ENCODE data around the gene MIER1. TPM values are rescaled to one million over a fixed set of nuclear protein-coding genes. Genes with fewer than 3 reads are reported as not detected.

MIER1 gene
- polyA plus RNA-seq, 4 donors, result 13.0 to 36.1 (median 18.3) TPM

GRCh38 chr1:66919063-66919462, 5.7 kb upstream of the MIER1 start:
- 41 to 71% (median 67%) methylated on average over 1 of the region's 1 CpG for WGBS, 3 donors
- no peak for DNase-seq
- Histone ChIP-seq H3K4me3 (ENCODE audit: low read depth in 1 of 3, low read length in 3 of 3) (no peak overlapping the region), H3K27ac (ENCODE audit: low read depth in 1 of 3, low read length in 2 of 3) (no peak overlapping the region), H3K27me3 (ENCODE audit: control insufficient read depth in 3 of 3, insufficient read depth in 3 of 3, low read length in 3 of 3) (no peaks in the 10 kb centered on the region), H3K4me1 (ENCODE audit: control insufficient read depth in 3 of 3, insufficient read depth in 2 of 3, low read depth in 1 of 3, low read length in 2 of 3) (peaks cover 2 to 16% (median 4%) of the 10 kb centered on the region in 3 donors), H3K36me3 (ENCODE audit: control insufficient read depth in 3 of 3, insufficient read depth in 2 of 3, low read depth in 1 of 3, low read length in 3 of 3) (peaks cover 0 to 7% (median 0%) of the 10 kb centered on the region in 3 donors), H3K9me3 (ENCODE audit: control insufficient read depth in 2 of 2, insufficient read depth in 1 of 2, low read depth in 1 of 2, low read length in 1 of 2) (peaks cover 0 to 5% of the 10 kb centered on the region in 2 donors)
- FAIRE-seq, result no peak

GRCh38 chr1:66919828-66920227, 5.0 kb upstream of the MIER1 start:
- H3K27ac ChIP-seq (ENCODE audit: low read depth in 1 of 3, low read length in 2 of 3), result no peak overlapping the region
- H3K36me3 ChIP-seq (ENCODE audit: control insufficient read depth in 3 of 3, insufficient read depth in 2 of 3, low read depth in 1 of 3, low read length in 3 of 3), result peaks cover 0 to 7% (median 0%) of the 10 kb centered on the region in 3 donors
- H3K4me3 ChIP-seq (ENCODE audit: low read depth in 1 of 3, low read length in 3 of 3), result no peak overlapping the region
- H3K4me1 ChIP-seq (ENCODE audit: control insufficient read depth in 3 of 3, insufficient read depth in 2 of 3, low read depth in 1 of 3, low read length in 2 of 3), result peaks cover 2 to 16% (median 4%) of the 10 kb centered on the region in 3 donors
- WGBS, 3 donors, result 87 to 91% (median 87%) methylated on average over 3 of the region's 3 CpGs
- FAIRE-seq, result no peak
- no peak for DNase-seq
- H3K9me3 ChIP-seq (ENCODE audit: control insufficient read depth in 2 of 2, insufficient read depth in 1 of 2, low read depth in 1 of 2, low read length in 1 of 2), result peaks cover 0 to 5% of the 10 kb centered on the region in 2 donors
- no peaks in the 10 kb centered on the region for H3K27me3 ChIP-seq (ENCODE audit: control insufficient read depth in 3 of 3, insufficient read depth in 3 of 3, low read length in 3 of 3)

- H3K27ac ChIP-seq (ENCODE audit: low read depth in 1 of 3, low read length in 2 of 3), result no peak overlapping the region
- no peak overlapping the region for H3K4me3 ChIP-seq (ENCODE audit: low read depth in 1 of 3, low read length in 3 of 3)
- H3K9me3 ChIP-seq (ENCODE audit: control insufficient read depth in 2 of 2, insufficient read depth in 1 of 2, low read depth in 1 of 2, low read length in 1 of 2), result peaks cover 0 to 5% of the 10 kb centered on the region in 2 donors
- DNase-seq (no peak), FAIRE-seq (no peak)
- H3K36me3 ChIP-seq (ENCODE audit: control insufficient read depth in 3 of 3, insufficient read depth in 2 of 3, low read depth in 1 of 3, low read length in 3 of 3), result peaks cover 0 to 7% (median 0%) of the 10 kb centered on the region in 3 donors
- 97 to 99% (median 98%) methylated on average over 2 of the region's 2 CpGs for WGBS, 3 donors
- H3K27me3 ChIP-seq (ENCODE audit: control insufficient read depth in 3 of 3, insufficient read depth in 3 of 3, low read length in 3 of 3), result no peaks in the 10 kb centered on the region
- peaks cover 2 to 16% (median 4%) of the 10 kb centered on the region in 3 donors for H3K4me1 ChIP-seq (ENCODE audit: control insufficient read depth in 3 of 3, insufficient read depth in 2 of 3, low read depth in 1 of 3, low read length in 2 of 3)
Measured at GRCh38 chr1:66920543-66920942, 4.2 kb upstream of the MIER1 start.

- FAIRE-seq (no peak), DNase-seq (no peak)
- peak overlapping the region; percentile 10 to 89 (median 77) for H3K4me3 ChIP-seq (ENCODE audit: low read depth in 1 of 3, low read length in 3 of 3)
- H3K36me3 ChIP-seq (ENCODE audit: control insufficient read depth in 3 of 3, insufficient read depth in 2 of 3, low read depth in 1 of 3, low read length in 3 of 3), result no peaks in the 10 kb centered on the region
- no peaks in the 10 kb centered on the region for H3K9me3 ChIP-seq (ENCODE audit: control insufficient read depth in 2 of 2, insufficient read depth in 1 of 2, low read depth in 1 of 2, low read length in 1 of 2)
- no peaks in the 10 kb centered on the region for H3K27me3 ChIP-seq (ENCODE audit: control insufficient read depth in 3 of 3, insufficient read depth in 3 of 3, low read length in 3 of 3)
- WGBS, 3 donors, result 5 to 8% (median 5%) methylated on average over 11 of the region's 11 CpGs
- peaks cover 2 to 12% (median 7%) of the 10 kb centered on the region in 3 donors for H3K4me1 ChIP-seq (ENCODE audit: control insufficient read depth in 3 of 3, insufficient read depth in 2 of 3, low read depth in 1 of 3, low read length in 2 of 3)
- peak overlapping the region; percentile 71 to 99 (median 86) for H3K27ac ChIP-seq (ENCODE audit: low read depth in 1 of 3, low read length in 2 of 3)
Measured at GRCh38 chr1:66925558-66925910, 744 bp downstream of the MIER1 start.

- 36 to 41% (median 37%) methylated on average over 9 of the region's 9 CpGs for WGBS, 3 donors
- DNase-seq, result no peak
- peak overlapping the region in 2 of 3 donors; percentile 77 to 89 for H3K4me3 ChIP-seq (ENCODE audit: low read depth in 1 of 3, low read length in 3 of 3)
- no peaks in the 10 kb centered on the region for H3K27me3 ChIP-seq (ENCODE audit: control insufficient read depth in 3 of 3, insufficient read depth in 3 of 3, low read length in 3 of 3)
- H3K27ac ChIP-seq (ENCODE audit: low read depth in 1 of 3, low read length in 2 of 3), result peak overlapping the region; percentile 71 to 99 (median 86)
- peaks cover 2 to 12% (median 7%) of the 10 kb centered on the region in 3 donors for H3K4me1 ChIP-seq (ENCODE audit: control insufficient read depth in 3 of 3, insufficient read depth in 2 of 3, low read depth in 1 of 3, low read length in 2 of 3)
- no peak for FAIRE-seq
- no peaks in the 10 kb centered on the region for H3K9me3 ChIP-seq (ENCODE audit: control insufficient read depth in 2 of 2, insufficient read depth in 1 of 2, low read depth in 1 of 2, low read length in 1 of 2)
- no peaks in the 10 kb centered on the region for H3K36me3 ChIP-seq (ENCODE audit: control insufficient read depth in 3 of 3, insufficient read depth in 2 of 3, low read depth in 1 of 3, low read length in 3 of 3)
Measured at GRCh38 chr1:66925944-66926343, 1.2 kb downstream of the MIER1 start.

DNA sequence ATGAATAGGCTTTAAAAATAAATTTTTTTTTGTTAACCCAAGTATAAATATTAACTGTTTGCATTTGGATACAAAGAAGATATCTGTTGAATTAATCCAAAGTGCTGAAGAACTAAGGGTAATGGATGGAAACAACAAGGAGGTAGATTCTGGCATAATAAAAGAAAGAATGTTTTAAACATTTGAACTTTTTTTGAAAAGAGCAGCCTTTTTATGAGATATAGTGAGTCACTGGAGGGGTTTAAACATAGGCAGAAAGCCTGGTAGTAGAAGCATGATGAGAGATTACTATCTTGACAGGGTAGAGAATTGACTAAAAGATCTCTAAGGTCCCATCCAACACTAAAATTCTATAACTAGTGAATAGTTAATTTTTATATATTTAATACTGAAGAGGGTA, 2.7 kb downstream of the MIER1 start:
- Histone ChIP-seq H3K27ac (ENCODE audit: low read depth in 1 of 3, low read length in 2 of 3) (no peak overlapping the region), H3K36me3 (ENCODE audit: control insufficient read depth in 3 of 3, insufficient read depth in 2 of 3, low read depth in 1 of 3, low read length in 3 of 3) (no peaks in the 10 kb centered on the region), H3K27me3 (ENCODE audit: control insufficient read depth in 3 of 3, insufficient read depth in 3 of 3, low read length in 3 of 3) (no peaks in the 10 kb centered on the region), H3K9me3 (ENCODE audit: control insufficient read depth in 2 of 2, insufficient read depth in 1 of 2, low read depth in 1 of 2, low read length in 1 of 2) (no peaks in the 10 kb centered on the region), H3K4me3 (ENCODE audit: low read depth in 1 of 3, low read length in 3 of 3) (no peak overlapping the region), H3K4me1 (ENCODE audit: control insufficient read depth in 3 of 3, insufficient read depth in 2 of 3, low read depth in 1 of 3, low read length in 2 of 3) (peaks cover 0 to 7% (median 7%) of the 10 kb centered on the region in 3 donors)
- DNase-seq (no peak), FAIRE-seq (no peak)

GRCh38 chr1:66929146-66929688, 4.4 kb downstream of the MIER1 start:
- Histone ChIP-seq H3K9me3 (ENCODE audit: control insufficient read depth in 2 of 2, insufficient read depth in 1 of 2, low read depth in 1 of 2, low read length in 1 of 2) (no peaks in the 10 kb centered on the region), H3K27ac (ENCODE audit: low read depth in 1 of 3, low read length in 2 of 3) (peak overlapping the region; percentile 77 to 98 (median 98)), H3K27me3 (ENCODE audit: control insufficient read depth in 3 of 3, insufficient read depth in 3 of 3, low read length in 3 of 3) (no peaks in the 10 kb centered on the region), H3K4me1 (ENCODE audit: control insufficient read depth in 3 of 3, insufficient read depth in 2 of 3, low read depth in 1 of 3, low read length in 2 of 3) (peaks cover 0 to 12% (median 3%) of the 10 kb centered on the region in 3 donors), H3K4me3 (ENCODE audit: low read depth in 1 of 3, low read length in 3 of 3) (peak overlapping the region in 2 of 3 donors; percentile 61 to 79), H3K36me3 (ENCODE audit: control insufficient read depth in 3 of 3, insufficient read depth in 2 of 3, low read depth in 1 of 3, low read length in 3 of 3) (no peaks in the 10 kb centered on the region)
- FAIRE-seq, result no peak
- DNase-seq, result no peak
- 44 to 55% (median 48%) methylated on average over 3 of the region's 3 CpGs for WGBS, 3 donors

DNA sequence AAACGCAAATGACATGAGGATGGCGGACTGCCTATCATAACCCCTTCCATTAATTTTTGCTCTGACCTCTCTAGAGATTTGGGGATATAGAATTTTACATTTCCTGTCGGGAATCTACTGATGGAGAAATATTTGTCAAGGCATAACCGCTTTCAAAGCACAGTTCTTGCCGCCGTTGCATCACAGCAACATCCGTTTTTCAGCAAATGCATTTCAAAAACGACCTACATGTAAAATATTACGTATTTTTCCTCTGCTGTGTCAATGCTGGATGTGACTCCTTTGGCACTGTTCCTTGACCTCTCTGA, 4.9 kb downstream of the MIER1 start:
- no peaks in the 10 kb centered on the region for H3K36me3 ChIP-seq (ENCODE audit: control insufficient read depth in 3 of 3, insufficient read depth in 2 of 3, low read depth in 1 of 3, low read length in 3 of 3)
- H3K4me3 ChIP-seq (ENCODE audit: low read depth in 1 of 3, low read length in 3 of 3), result peak overlapping the region in 2 of 3 donors; percentile 61 to 79
- H3K9me3 ChIP-seq (ENCODE audit: control insufficient read depth in 2 of 2, insufficient read depth in 1 of 2, low read depth in 1 of 2, low read length in 1 of 2), result no peaks in the 10 kb centered on the region
- peak overlapping the region; percentile 77 to 98 (median 98) for H3K27ac ChIP-seq (ENCODE audit: low read depth in 1 of 3, low read length in 2 of 3)
- 10 to 13% (median 13%) methylated on average over 9 of the region's 9 CpGs for WGBS, 3 donors
- peaks cover 0 to 12% (median 3%) of the 10 kb centered on the region in 3 donors for H3K4me1 ChIP-seq (ENCODE audit: control insufficient read depth in 3 of 3, insufficient read depth in 2 of 3, low read depth in 1 of 3, low read length in 2 of 3)
- DNase-seq (no peak), FAIRE-seq (no peak)
- H3K27me3 ChIP-seq (ENCODE audit: control insufficient read depth in 3 of 3, insufficient read depth in 3 of 3, low read length in 3 of 3), result no peaks in the 10 kb centered on the region

Measured in small intestine (tissue), 7 donors.